Measurements from ENCODE around the gene PTGER2. TPM values are rescaled to one million over a fixed set of nuclear protein-coding genes. Genes with fewer than 3 reads are reported as not detected.

PTGER2 gene
- polyA plus RNA-seq, 1 donor (not counting 4 experiments of a cell fraction or from before 2014, with no cell fraction given) = 0.28 TPM

- dilution Hi-C loops (cut with MboI; ENCODE audit: extremely low pct_ligation_motif_present, low sequenced_read_pairs) = no loop called here
- H3K9ac ChIP-seq (ENCODE audit: control insufficient read depth, extremely low read depth, insufficient read depth, low read length) = no peak overlapping the region
Measured at GRCh38 chr14:52377940-52378339, 63.8 kb downstream of the PTGER2 start.

More at GRCh38 chr14:52377940-52378339, 63.8 kb downstream of the PTGER2 start:
- Histone ChIP-seq H3K27me3 (ENCODE audit: control insufficient read depth, extremely low read depth, insufficient read depth, low read length) (no peaks in the 10 kb centered on the region), H3K9me1 (ENCODE audit: control insufficient read depth, extremely low read depth, insufficient read depth, low read length) (no peaks in the 10 kb centered on the region), H3K4me3 (ENCODE audit: control insufficient read depth in 2 of 3, extremely low read depth in 1 of 3, insufficient read depth in 2 of 3, low read depth in 1 of 3, low read length in 3 of 3) (no peak overlapping the region), H3K79me2 (ENCODE audit: control insufficient read depth, insufficient read depth, low read length) (no peaks in the 10 kb centered on the region), H3K4me2 (ENCODE audit: control insufficient read depth, extremely low read depth, insufficient read depth, low read depth, low read length) (no peak overlapping the region), H3K9me3 (ENCODE audit: control insufficient read depth, low read depth, low read length) (no peaks in the 10 kb centered on the region), H3K27ac (ENCODE audit: control insufficient read depth, insufficient read depth, low read length) (no peak overlapping the region), H3K36me3 (ENCODE audit: control insufficient read depth in 2 of 2, extremely low read depth in 1 of 2, insufficient read depth in 2 of 2, low read length in 2 of 2) (no peaks in the 10 kb centered on the region), H4K20me1 (ENCODE audit: control insufficient read depth, extremely low read depth, insufficient read depth, low read length) (no peaks in the 10 kb centered on the region), H2AFZ (ENCODE audit: control insufficient read depth, low read length) (no peak overlapping the region), H3K4me1 (ENCODE audit: control insufficient read depth, extremely low read depth, insufficient read depth, low read length) (no peaks in the 10 kb centered on the region)
- DNase-seq (ENCODE audit: low read depth, low spot score) = no peak
- TF ChIP-seq EZH2 (IDR thresholded peaks at IDR 0.05; ENCODE audit: low read length) (no peak), CTCF (optimal IDR thresholded peaks at IDR 0.05 in 1 of 3, IDR thresholded peaks at IDR 0.05 in 1 of 3, conservative IDR thresholded peaks at IDR 0.05 in 1 of 3; ENCODE audit: extremely low read depth in 1 of 3, insufficient read depth in 2 of 3, low read length in 3 of 3) (no peak)
- no peak for FAIRE-seq

Other genes starting within 250 kb of the PTGER2 start
- 1.7 to 4.5 TPM (median 2.0 TPM) in 3 replicates for gene NID2, start 245.3 kb upstream of the PTGER2 start, polyA plus RNA-seq
- not detected in 3 replicates for gene PTGDR, start 46.6 kb upstream of the PTGER2 start, polyA plus RNA-seq
- gene TXNDC16, start 238.2 kb downstream of the PTGER2 start, polyA plus RNA-seq = 1.2 to 1.9 TPM (median 1.2 TPM) in 3 replicates
- 0.03 to 0.11 TPM (median 0.05 TPM) in 3 replicates for gene GPR137C, start 238.5 kb downstream of the PTGER2 start, polyA plus RNA-seq

All from keratinocyte (primary cell).